Measurements from ENCODE around the gene TGFBR3. TPM values are rescaled to one million over a fixed set of nuclear protein-coding genes. Genes with fewer than 3 reads are reported as not detected.

TGFBR3 gene
- total RNA-seq, 4 donors from 2014 or later = 116 to 306 (median 171) TPM

GRCh38 chr1:91817211-91817905, 68.6 kb downstream of the TGFBR3 start:
- H3K36me3 ChIP-seq = no peaks in the 10 kb centered on the region
- H3K4me3 ChIP-seq = no peak overlapping the region
- 34 to 36% methylated on average over 5 of the region's 5 CpGs for WGBS, 2 donors
- TF ChIP-seq POLR2A (IDR thresholded peaks at IDR 0.05) (no peak), EP300 (IDR thresholded peaks at IDR 0.05) (no peak), CTCF (IDR thresholded peaks at IDR 0.05) (no peak)
- no peaks in the 10 kb centered on the region for H3K9me3 ChIP-seq
- H3K27me3 ChIP-seq = no peaks in the 10 kb centered on the region
- no peak for DNase-seq (ENCODE audit: low spot score in 2 of 2)
- H3K4me1 ChIP-seq = peaks cover 0 to 84% (median 35%) of the 10 kb centered on the region in 4 donors
- H3K27ac ChIP-seq = peak overlapping the region; percentile 23 to 81 (median 56)

GRCh38 chr1:91816031-91816430, 69.9 kb downstream of the TGFBR3 start:
- Histone ChIP-seq H3K27ac (peak overlapping the region in 2 of 4 donors; percentile 72 to 81), H3K36me3 (no peaks in the 10 kb centered on the region), H3K27me3 (no peaks in the 10 kb centered on the region), H3K9me3 (no peaks in the 10 kb centered on the region), H3K4me1 (peaks cover 0 to 92% (median 38%) of the 10 kb centered on the region in 4 donors), H3K4me3 (no peak overlapping the region)
- DNase-seq (ENCODE audit: low spot score in 2 of 2) = no peak
- WGBS, 2 donors = 24 to 38% methylated on average over 1 of the region's 1 CpG
- TF ChIP-seq EP300 (IDR thresholded peaks at IDR 0.05) = no peak
- no peak for TF ChIP-seq CTCF (IDR thresholded peaks at IDR 0.05)
- TF ChIP-seq POLR2A (IDR thresholded peaks at IDR 0.05) = no peak

GRCh38 chr1:91814448-91814847, 71.5 kb downstream of the TGFBR3 start:
- 65 to 70% methylated on average over 4 of the region's 4 CpGs for WGBS, 2 donors
- no peaks in the 10 kb centered on the region for H3K27me3 ChIP-seq
- peak overlapping the region in 1 of 4 donors; percentile 81 for H3K27ac ChIP-seq
- no peak overlapping the region for H3K4me3 ChIP-seq
- TF ChIP-seq CTCF (IDR thresholded peaks at IDR 0.05) (no peak), EP300 (IDR thresholded peaks at IDR 0.05) (no peak), POLR2A (IDR thresholded peaks at IDR 0.05) (no peak)
- H3K36me3 ChIP-seq = no peaks in the 10 kb centered on the region
- peaks cover 0 to 95% (median 35%) of the 10 kb centered on the region in 4 donors for H3K4me1 ChIP-seq
- no peak for DNase-seq (ENCODE audit: low spot score in 2 of 2)
- no peaks in the 10 kb centered on the region for H3K9me3 ChIP-seq

- peak overlapping the region in 1 of 4 donors; percentile 81 for H3K27ac ChIP-seq
- no peaks in the 10 kb centered on the region for H3K36me3 ChIP-seq
- H3K27me3 ChIP-seq = no peaks in the 10 kb centered on the region
- 88 to 90% methylated on average over 7 of the region's 7 CpGs for WGBS, 2 donors
- no peaks in the 10 kb centered on the region for H3K9me3 ChIP-seq
- peaks cover 0 to 95% (median 29%) of the 10 kb centered on the region in 4 donors for H3K4me1 ChIP-seq
- H3K4me3 ChIP-seq = no peak overlapping the region
- DNase-seq (ENCODE audit: low spot score in 2 of 2) = no peak
- TF ChIP-seq POLR2A (IDR thresholded peaks at IDR 0.05) (no peak), EP300 (IDR thresholded peaks at IDR 0.05) (no peak), CTCF (IDR thresholded peaks at IDR 0.05) (no peak)
Measured at GRCh38 chr1:91813813-91814212, 72.1 kb downstream of the TGFBR3 start.

- TF ChIP-seq POLR2A (IDR thresholded peaks at IDR 0.05) (no peak), EP300 (IDR thresholded peaks at IDR 0.05) (no peak), CTCF (IDR thresholded peaks at IDR 0.05) (no peak)
- DNase-seq (ENCODE audit: low spot score in 2 of 2) = no peak
- Histone ChIP-seq H3K4me1 (peaks cover 0 to 93% (median 19%) of the 10 kb centered on the region in 4 donors), H3K27ac (peak overlapping the region in 2 of 4 donors; percentile 20 to 39), H3K36me3 (no peaks in the 10 kb centered on the region), H3K4me3 (no peak overlapping the region), H3K27me3 (no peaks in the 10 kb centered on the region), H3K9me3 (no peaks in the 10 kb centered on the region)
- 49 to 57% methylated on average over 3 of the region's 3 CpGs for WGBS, 2 donors
Measured at GRCh38 chr1:91811363-91812025, 74.5 kb downstream of the TGFBR3 start.
